Body of pancreas (tissue), 4 donors: ENCODE results near the gene PCSK5.

Experiments used
- CTCF ChIP-seq, 7 experiments: fragments of 450-650 bp in 4 of 7; fragments of 200-600 bp in 3 of 7; sonication (generic) in 3 of 7; IDR thresholded peaks; one replicate each; pipeline ENCODE4 v1.5.1; 2016 to 2019; ENCODE audit warnings: antibody characterized with exemption in 7 of 7
- POLR2A ChIP-seq, 3 donors: fragments of 450-650 bp; IDR thresholded peaks; one replicate each; pipeline ENCODE4 v1.6.1; 2016; ENCODE audit warnings: antibody characterized with exemption in 3 of 3, mild to moderate bottlenecking in 2 of 3

GRCh38 chr9:76342858-76343257 lies 452.4 kb downstream of the PCSK5 start:
- TF ChIP-seq CTCF (IDR thresholded peaks at IDR 0.05) (no peak), POLR2A (IDR thresholded peaks at IDR 0.05) (no peak)
